ENCODE results near the gene SCAMP1. TPM values are rescaled to one million over a fixed set of nuclear protein-coding genes. Genes with fewer than 3 reads are reported as not detected.

SCAMP1 gene
- total RNA-seq, 1 experiment from 2014 or later: 36.0 TPM

DNA sequence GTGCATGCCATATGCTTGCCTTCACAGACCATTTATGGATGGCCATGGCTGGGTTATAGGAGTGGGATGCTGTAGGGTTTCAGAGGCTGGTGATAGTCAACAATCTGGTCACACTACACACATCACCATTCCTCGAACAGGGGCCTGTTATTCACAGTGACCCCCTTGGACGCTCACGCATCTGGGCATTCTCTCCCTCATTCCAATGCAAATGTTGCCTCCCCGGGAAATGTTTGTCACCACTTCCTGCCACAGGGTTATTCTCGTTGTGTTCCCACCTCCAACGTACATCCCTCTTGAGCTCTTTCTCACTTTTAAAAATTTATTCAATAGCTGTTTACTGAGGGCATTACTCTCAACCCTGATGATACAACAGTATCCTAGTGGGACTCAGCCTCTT lies 135.4 kb downstream of the SCAMP1 start:
- Histone ChIP-seq H2AFZ (ENCODE audit: low read length) (no peak overlapping the region), H4K5ac (ENCODE audit: insufficient read length, low read depth, low read length) (peak overlapping the region; percentile 22), H2BK12ac (ENCODE audit: insufficient read length, low read depth, low read length) (no peak overlapping the region), H3K79me1 (ENCODE audit: insufficient read depth, low read depth, low read length, poor library complexity, severe bottlenecking) (no peaks in the 10 kb centered on the region), H4K91ac (ENCODE audit: insufficient read length, low read depth, low read length) (no peak overlapping the region), H3K27me3 (ENCODE audit: insufficient read depth, low read length) (no peaks in the 10 kb centered on the region), H3K9ac (ENCODE audit: extremely low read depth, insufficient read length, low read length) (no peak overlapping the region), H3T11ph (ENCODE audit: low read length) (no peak overlapping the region), H3K23me2 (ENCODE audit: insufficient read length, low read depth, low read length, poor library complexity, severe bottlenecking) (no peaks in the 10 kb centered on the region), H2AK5ac (ENCODE audit: insufficient read length, low read length) (peak overlapping the region; percentile 69), H2BK20ac (ENCODE audit: low read depth, low read length, poor library complexity, severe bottlenecking) (no peak overlapping the region), H3K4ac (ENCODE audit: low read depth, low read length) (no peak overlapping the region), H3K9me3 (ENCODE audit: control insufficient read depth, low read depth, low read length) (no peaks in the 10 kb centered on the region), H3K23ac (ENCODE audit: insufficient read length, low read depth, low read length) (no peak overlapping the region), H3K79me2 (ENCODE audit: insufficient read depth, low read length) (no peaks in the 10 kb centered on the region; the same call in 1 of the 2 replicates), H2BK5ac (ENCODE audit: insufficient read length, low read length) (no peak overlapping the region), H3K18ac (ENCODE audit: insufficient read length, low read depth, low read length) (peak overlapping the region; percentile 18), H2BK120ac (ENCODE audit: low read depth, low read length, poor library complexity, severe bottlenecking) (no peak overlapping the region), H3K27ac (ENCODE audit: insufficient read length, low read depth, low read length) (peak overlapping the region; percentile 79), H3K4me1 (ENCODE audit: insufficient read depth, low read length) (peaks cover 26% of the 10 kb centered on the region), H3K4me2 (ENCODE audit: insufficient read depth, insufficient read length, low read length) (peak overlapping the region; percentile 22), H4K20me1 (ENCODE audit: control insufficient read depth, insufficient read depth, insufficient read length) (no peaks in the 10 kb centered on the region), H2BK15ac (ENCODE audit: low read depth, low read length) (no peak overlapping the region), H3K56ac (ENCODE audit: insufficient read length, low read depth, low read length) (no peak overlapping the region), H4K8ac (replicated peaks; ENCODE audit: insufficient read length, low read depth, low read length) (no peak overlapping the region), H3K14ac (ENCODE audit: insufficient read depth, low read length) (no peak overlapping the region; the same call in 1 of the 2 replicates)
- H3K4me3 Mint-ChIP-seq: peak overlapping the region; percentile 0 to 2; a peak in 2 of 5 replicates
- peak overlapping the region; percentile 45 to 95 (median 86); a peak in 6 of 7 replicates for H3K27ac Mint-ChIP-seq
- H3K9me3 Mint-ChIP-seq: no peaks in the 10 kb centered on the region
- no peaks in the 10 kb centered on the region for H3K27me3 Mint-ChIP-seq (ENCODE audit: low read depth)
- WGBS (ENCODE audit: extremely low coverage, insufficient read length, low lambda C conversion rate): no CpG with 5 or more reads among the region's 6 CpGs
- H3K4me1 Mint-ChIP-seq: peaks cover 53 to 60% of the 10 kb centered on the region in 2 experiments
- TF ChIP-seq CTCF (conservative IDR thresholded peaks at IDR 0.05): no peak
- DNase-seq: peak; percentile 62
- peaks cover 0 to 12% (median 12%) of the 10 kb centered on the region in 3 experiments; a peak in 5 of 7 replicates for H3K36me3 Mint-ChIP-seq (ENCODE audit: insufficient read depth in 1 of 3, low read depth in 3 of 3)
